AG04449 (cell line): ENCODE results near the gene USP49.

Source experiments
- CTCF ChIA-PET: fragments of 350-600 bp; formaldehyde crosslinking; extraction: SDS; loops from one replicate; lab custom pipeline; 2021; ENCODE audit warnings: antibody characterized with exemption; lab: Yijun Ruan, JAX
- POLR2A ChIA-PET: fragments of 400-600, 350-600 bp; formaldehyde crosslinking; extraction: SDS; loops from one replicate; lab custom pipeline; 2020; ENCODE audit warnings: antibody characterized with exemption, inconsistent platforms; lab: Yijun Ruan, JAX
- DNase-seq: peaks from one replicate; pipeline ENCODE4 v3.0.0-alpha.2; 2010; ENCODE audit warnings: low read depth, low spot score
- H3K4me3 ChIP-seq: 2 replicates; pipeline ENCODE4 v1.5.1; 2011; ENCODE audit warnings: low read depth, mild to moderate bottlenecking, control low read depth, low read length
- CTCF ChIP-seq: IDR thresholded peaks from one replicate; pipeline ENCODE4 v1.5.1; 2011; ENCODE audit warnings: mild to moderate bottlenecking, moderate library complexity, low read length, control low read depth, inconsistent platforms; ENCODE audit not compliant: insufficient read depth; ENCODE audit errors: missing control alignments

The USP49 gene

GRCh38 chr6:41937472-41937860 is 42.3 kb upstream of the USP49 start:
- no peak overlapping the region for H3K4me3 ChIP-seq
- no peak for TF ChIP-seq CTCF
- DNase-seq, result no peak
- CTCF ChIA-PET, result interaction anchor here (0.9 to 15.2 kb wide), 9 partner anchors 11 to 151 kb away, joined by 3 to 341 read pairs (median 9); partner anchors contain the start of genes BYSL, MED20 and TOMM6
- POLR2A ChIA-PET, result no interaction called here

- TF ChIP-seq CTCF, result peak; percentile 83
- peak; percentile 65 for DNase-seq
- ChIA-PET POLR2A (interaction anchor here (1.4 kb wide), 1 partner anchor 15 kb away, joined by 6 read pairs; the partner anchor contains the start of genes BYSL and MED20), CTCF (interaction anchor here (0.7 to 15.2 kb wide), 25 partner anchors 8 to 159 kb away, joined by 3 to 341 read pairs (median 4); partner anchors contain the start of genes BYSL, MED20, TAF8 and TOMM6)
- no peak overlapping the region for H3K4me3 ChIP-seq
Observed at GRCh38 chr6:41936073-41936837, 41.1 kb upstream of the USP49 start.

- CTCF ChIA-PET, result interaction anchor here (0.8 to 15.2 kb wide), 19 partner anchors 9 to 159 kb away, joined by 3 to 341 read pairs (median 4); partner anchors contain the start of genes BYSL, MED20, TAF8 and TOMM6
- POLR2A ChIA-PET, result interaction anchor here (0.6 to 1.4 kb wide), 2 partner anchors 13 to 15 kb away, joined by 6 read pairs; partner anchors contain the start of genes BYSL and MED20
- no peak for DNase-seq
- H3K4me3 ChIP-seq, result no peak overlapping the region
- TF ChIP-seq CTCF, result no peak
Observed at GRCh38 chr6:41935685-41936072, 40.5 kb upstream of the USP49 start.

GRCh38 chr6:41935193-41935574 is 40.0 kb upstream of the USP49 start:
- POLR2A ChIA-PET, result interaction anchor here (0.6 kb wide), 1 partner anchor 13 kb away, joined by 6 read pairs; no protein-coding TSS in a partner anchor
- H3K4me3 ChIP-seq, result no peak overlapping the region
- TF ChIP-seq CTCF, result no peak
- CTCF ChIA-PET, result interaction anchor here (0.9 to 15.2 kb wide), 12 partner anchors 9 to 158 kb away, joined by 3 to 341 read pairs (median 8); partner anchors contain the start of genes BYSL, MED20, TAF8 and TOMM6
- no peak for DNase-seq

GRCh38 chr6:41934278-41935192 is 39.4 kb upstream of the USP49 start:
- POLR2A ChIA-PET, result no interaction called here

More at GRCh38 chr6:41934278-41935192, 39.4 kb upstream of the USP49 start:
- no peak for TF ChIP-seq CTCF
- CTCF ChIA-PET, result interaction anchor here (0.8 to 15.2 kb wide), 10 partner anchors 8 to 158 kb away, joined by 3 to 341 read pairs (median 10); partner anchors contain the start of genes BYSL, MED20 and TOMM6
- DNase-seq, result no peak
- no peak overlapping the region for H3K4me3 ChIP-seq
